Astrocyte (in vitro differentiated cells and primary cell): ENCODE data around the gene ST3GAL4.

Experiments used
- EZH2 ChIP-seq: IDR thresholded peaks from 2 replicates; pipeline ENCODE4 v1.6.1; 2012; ENCODE audit warnings: mild to moderate bottlenecking, low read length, inconsistent platforms; ENCODE audit not compliant: insufficient read depth
- TF ChIP-seq, protein P1 (sequence below): IDR thresholded peaks from 2 replicates; pipeline ENCODE4 v1.5.1; 2011; ENCODE audit warnings: low read depth, mild to moderate bottlenecking, inconsistent platforms, low read length, moderate library complexity; ENCODE audit not compliant: insufficient read depth

DNA sequence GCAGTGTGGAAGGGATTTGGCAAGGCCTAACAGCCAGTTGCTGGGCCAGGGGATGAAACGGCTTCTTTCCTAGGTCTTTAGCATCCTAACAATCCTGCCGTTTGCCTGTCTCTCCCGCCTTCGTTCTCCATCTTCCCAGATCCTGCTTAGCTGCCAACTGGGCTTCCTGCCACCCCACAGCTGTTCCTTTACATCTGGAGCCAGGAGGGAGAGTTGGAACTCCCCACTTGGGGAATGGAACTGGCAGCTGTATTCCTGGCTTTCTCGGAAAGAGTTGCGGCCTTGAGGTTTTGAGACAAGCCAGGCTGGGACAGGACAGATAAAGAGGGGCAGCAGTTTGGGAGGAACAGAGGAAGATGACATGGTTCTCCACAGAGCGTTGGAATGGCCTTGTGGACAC, 59.6 kb downstream of the ST3GAL4 start:
- TF ChIP-seq, protein P1, sequence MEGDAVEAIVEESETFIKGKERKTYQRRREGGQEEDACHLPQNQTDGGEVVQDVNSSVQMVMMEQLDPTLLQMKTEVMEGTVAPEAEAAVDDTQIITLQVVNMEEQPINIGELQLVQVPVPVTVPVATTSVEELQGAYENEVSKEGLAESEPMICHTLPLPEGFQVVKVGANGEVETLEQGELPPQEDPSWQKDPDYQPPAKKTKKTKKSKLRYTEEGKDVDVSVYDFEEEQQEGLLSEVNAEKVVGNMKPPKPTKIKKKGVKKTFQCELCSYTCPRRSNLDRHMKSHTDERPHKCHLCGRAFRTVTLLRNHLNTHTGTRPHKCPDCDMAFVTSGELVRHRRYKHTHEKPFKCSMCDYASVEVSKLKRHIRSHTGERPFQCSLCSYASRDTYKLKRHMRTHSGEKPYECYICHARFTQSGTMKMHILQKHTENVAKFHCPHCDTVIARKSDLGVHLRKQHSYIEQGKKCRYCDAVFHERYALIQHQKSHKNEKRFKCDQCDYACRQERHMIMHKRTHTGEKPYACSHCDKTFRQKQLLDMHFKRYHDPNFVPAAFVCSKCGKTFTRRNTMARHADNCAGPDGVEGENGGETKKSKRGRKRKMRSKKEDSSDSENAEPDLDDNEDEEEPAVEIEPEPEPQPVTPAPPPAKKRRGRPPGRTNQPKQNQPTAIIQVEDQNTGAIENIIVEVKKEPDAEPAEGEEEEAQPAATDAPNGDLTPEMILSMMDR, result no peak
- TF ChIP-seq EZH2, result no peak
